ENCODE results near the gene KLHL7. TPM values are rescaled to one million over a fixed set of nuclear protein-coding genes. Genes with fewer than 3 reads are reported as not detected.
"Not testable (repeated sequence)": the region's sequence is repeated elsewhere in the genome, so short reads cannot be mapped to it uniquely, and the experiment has no call there.

KLHL7 gene
- total and polyA plus RNA-seq, 10 donors, result 8.8 to 31.6 (median 20.1) TPM

DNA sequence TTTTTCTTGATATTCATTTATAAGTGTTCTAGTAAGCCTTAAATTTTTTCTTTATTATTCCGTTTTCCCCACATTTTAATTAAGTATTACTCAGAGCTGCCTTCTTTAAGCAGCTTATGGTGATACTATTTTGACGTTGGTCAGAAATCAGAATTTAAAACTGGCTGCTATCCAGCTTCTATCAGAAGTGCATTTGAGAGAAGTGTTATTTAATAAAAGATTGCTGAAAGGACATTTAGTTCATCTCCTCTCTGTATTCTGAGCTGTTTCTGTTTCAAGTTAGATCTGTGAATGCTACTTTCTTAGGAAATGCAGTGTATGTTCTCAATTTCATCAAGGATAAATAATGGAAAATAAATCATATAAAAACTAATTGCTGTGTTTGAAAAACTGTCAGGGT is 17.4 kb downstream of the KLHL7 start:
- peaks cover 0 to 60% (median 26%) of the 10 kb centered on the region in 6 donors for H3K36me3 ChIP-seq
- 82 to 95% (median 86%) methylated on average over 2 of the region's 2 CpGs for WGBS, 5 donors
- H3K4me3 ChIP-seq, result no peak overlapping the region
- no peak overlapping the region for H3K27ac ChIP-seq
- intact Hi-C loops (cut with DNase I; ENCODE audit: low total_unique reads), result no loop called here
- DNase-seq, result no peak
- no peaks in the 10 kb centered on the region for H3K9me3 ChIP-seq
- no peaks in the 10 kb centered on the region for H3K4me1 ChIP-seq
- H3K27me3 ChIP-seq (replicated peaks in 1 of 7), result no peaks in the 10 kb centered on the region
- TF ChIP-seq, protein P1, sequence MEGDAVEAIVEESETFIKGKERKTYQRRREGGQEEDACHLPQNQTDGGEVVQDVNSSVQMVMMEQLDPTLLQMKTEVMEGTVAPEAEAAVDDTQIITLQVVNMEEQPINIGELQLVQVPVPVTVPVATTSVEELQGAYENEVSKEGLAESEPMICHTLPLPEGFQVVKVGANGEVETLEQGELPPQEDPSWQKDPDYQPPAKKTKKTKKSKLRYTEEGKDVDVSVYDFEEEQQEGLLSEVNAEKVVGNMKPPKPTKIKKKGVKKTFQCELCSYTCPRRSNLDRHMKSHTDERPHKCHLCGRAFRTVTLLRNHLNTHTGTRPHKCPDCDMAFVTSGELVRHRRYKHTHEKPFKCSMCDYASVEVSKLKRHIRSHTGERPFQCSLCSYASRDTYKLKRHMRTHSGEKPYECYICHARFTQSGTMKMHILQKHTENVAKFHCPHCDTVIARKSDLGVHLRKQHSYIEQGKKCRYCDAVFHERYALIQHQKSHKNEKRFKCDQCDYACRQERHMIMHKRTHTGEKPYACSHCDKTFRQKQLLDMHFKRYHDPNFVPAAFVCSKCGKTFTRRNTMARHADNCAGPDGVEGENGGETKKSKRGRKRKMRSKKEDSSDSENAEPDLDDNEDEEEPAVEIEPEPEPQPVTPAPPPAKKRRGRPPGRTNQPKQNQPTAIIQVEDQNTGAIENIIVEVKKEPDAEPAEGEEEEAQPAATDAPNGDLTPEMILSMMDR (IDR thresholded peaks at IDR 0.05 in 8 of 11, conservative IDR thresholded peaks at IDR 0.05 in 3 of 11), result no peak
- TF ChIP-seq POLR2AphosphoS5 (IDR thresholded peaks at IDR 0.05) (no peak), POLR2A (IDR thresholded peaks at IDR 0.05) (no peak)

DNA sequence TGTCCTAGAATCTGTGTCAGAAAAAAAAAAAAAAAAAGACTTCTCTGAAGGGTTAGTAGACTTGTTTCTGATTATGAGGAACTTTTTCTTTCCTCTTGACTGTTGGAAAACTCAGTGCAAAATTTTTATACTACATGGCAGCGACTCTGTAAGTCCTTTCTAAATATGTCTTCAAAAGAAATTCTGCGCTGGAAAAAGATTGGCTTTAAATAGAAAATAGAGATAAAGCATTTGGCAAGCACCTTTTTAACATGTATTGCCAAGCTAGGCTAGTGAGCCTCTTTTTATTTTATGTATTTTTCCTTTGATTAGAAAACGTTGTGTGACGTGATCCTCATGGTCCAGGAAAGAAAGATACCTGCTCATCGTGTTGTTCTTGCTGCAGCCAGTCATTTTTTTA is 17.9 kb downstream of the KLHL7 start:
- no peaks in the 10 kb centered on the region for H3K9me3 ChIP-seq
- TF ChIP-seq POLR2A (IDR thresholded peaks at IDR 0.05), result no peak
- TF ChIP-seq POLR2AphosphoS5 (IDR thresholded peaks at IDR 0.05), result no peak
- TF ChIP-seq, protein P1 (IDR thresholded peaks at IDR 0.05 in 8 of 11, conservative IDR thresholded peaks at IDR 0.05 in 3 of 11), result no peak
- WGBS, 5 donors, result 77 to 97% (median 88%) methylated on average over 5 of the region's 5 CpGs
- intact Hi-C loops (cut with DNase I; ENCODE audit: low total_unique reads), result no loop called here
- no peaks in the 10 kb centered on the region for H3K4me1 ChIP-seq
- H3K27ac ChIP-seq, result no peak overlapping the region
- no peak for DNase-seq
- no peaks in the 10 kb centered on the region for H3K27me3 ChIP-seq (replicated peaks in 1 of 7)
- no peak overlapping the region for H3K4me3 ChIP-seq
- peaks cover 0 to 64% (median 27%) of the 10 kb centered on the region in 6 donors for H3K36me3 ChIP-seq

DNA sequence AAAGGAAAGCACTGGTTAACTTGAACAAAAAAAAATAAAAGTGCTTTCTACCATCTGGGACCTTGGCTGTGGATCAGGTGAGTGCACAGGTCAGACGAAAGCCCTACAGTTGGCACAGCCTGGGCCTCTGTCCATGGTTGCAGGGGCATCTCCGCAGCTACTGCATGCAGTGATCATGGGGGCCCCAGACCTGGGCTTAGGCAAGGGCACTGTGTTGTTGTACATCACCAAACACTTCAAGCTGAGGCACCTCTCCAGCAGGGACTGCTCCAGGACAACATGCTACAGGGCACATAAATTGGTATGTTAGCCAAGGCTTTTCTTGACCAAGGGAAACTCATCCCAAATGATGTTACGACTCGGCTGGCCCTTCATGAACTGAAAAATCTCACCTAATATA is 23.5 kb downstream of the KLHL7 start:
- H3K9me3 ChIP-seq, result peaks cover 0 to 8% (median 5%) of the 10 kb centered on the region in 8 donors
- H3K27me3 ChIP-seq (replicated peaks in 1 of 7), result no peaks in the 10 kb centered on the region
- no peaks in the 10 kb centered on the region for H3K4me1 ChIP-seq
- peaks cover 2 to 77% (median 35%) of the 10 kb centered on the region in 6 donors for H3K36me3 ChIP-seq
- intact Hi-C loops (cut with DNase I; ENCODE audit: low total_unique reads), result no loop called here
- no peak overlapping the region for H3K4me3 ChIP-seq
- no peak for TF ChIP-seq POLR2A (IDR thresholded peaks at IDR 0.05)
- no peak for TF ChIP-seq POLR2AphosphoS5 (IDR thresholded peaks at IDR 0.05)
- TF ChIP-seq, protein P1 (IDR thresholded peaks at IDR 0.05 in 8 of 11, conservative IDR thresholded peaks at IDR 0.05 in 3 of 11), result no peak
- WGBS, 5 donors, result 73 to 94% (median 90%) methylated on average over 4 of the region's 4 CpGs
- H3K27ac ChIP-seq, result no peak overlapping the region
- DNase-seq, result no peak

DNA sequence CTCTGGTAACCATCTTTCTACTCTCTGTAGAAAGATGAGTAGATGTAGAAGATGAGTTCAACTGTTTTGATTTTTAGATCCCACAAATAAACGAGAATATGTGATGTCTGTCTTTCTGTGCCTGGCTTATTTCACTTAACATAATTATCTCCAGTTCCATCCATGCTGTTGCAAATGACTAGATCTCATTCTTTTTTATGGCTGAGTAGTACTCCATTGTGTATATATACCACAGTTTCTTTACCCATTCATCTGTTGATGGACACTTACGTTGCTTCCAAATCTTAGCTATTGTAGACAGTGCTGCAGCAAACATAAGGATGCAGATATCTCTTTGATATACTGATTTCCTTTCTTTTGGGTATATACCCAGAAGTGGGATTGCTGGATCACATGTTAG is 26.2 kb downstream of the KLHL7 start:
- H3K4me1 ChIP-seq; H3K27me3 ChIP-seq (replicated peaks in 1 of 7); H3K27ac ChIP-seq; H3K4me3 ChIP-seq; DNase-seq; H3K9me3 ChIP-seq; intact Hi-C loops (cut with DNase I; ENCODE audit: low total_unique reads): not testable (repeated sequence)
- 94 to 98% (median 95%) methylated on average over 2 of the region's 2 CpGs for WGBS, 5 donors
- peaks cover 2 to 51% (median 21%) of the 10 kb centered on the region in 6 donors for H3K36me3 ChIP-seq

DNA sequence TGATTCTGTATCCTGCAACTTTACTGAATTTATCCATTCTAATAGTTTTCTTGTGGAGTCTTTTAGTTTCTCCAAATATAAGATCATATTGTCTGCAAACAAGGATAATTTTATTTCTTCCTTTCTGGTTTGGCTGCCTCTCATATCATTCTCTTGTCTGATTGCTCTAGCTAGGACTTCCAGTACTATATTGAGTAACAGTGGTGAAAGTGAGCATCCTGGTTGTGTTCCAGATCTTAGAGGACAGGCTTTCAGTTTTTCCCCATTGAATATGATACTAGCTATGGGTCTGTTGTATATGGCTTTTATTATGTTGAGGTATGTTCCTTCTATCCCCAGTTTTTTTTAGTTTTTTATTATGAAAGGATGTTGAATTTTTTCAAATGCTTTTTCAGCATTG is 28.2 kb downstream of the KLHL7 start:
- Histone ChIP-seq H3K4me1 (no peaks in the 10 kb centered on the region), H3K9me3 (peaks cover 0 to 8% (median 5%) of the 10 kb centered on the region in 8 donors), H3K36me3 (peaks cover 2 to 32% (median 7%) of the 10 kb centered on the region in 6 donors), H3K27me3 (replicated peaks in 1 of 7) (no peaks in the 10 kb centered on the region), H3K27ac (no peak overlapping the region), H3K4me3 (no peak overlapping the region)
- TF ChIP-seq POLR2A (IDR thresholded peaks at IDR 0.05) (no peak), POLR2AphosphoS5 (IDR thresholded peaks at IDR 0.05) (no peak)
- TF ChIP-seq, protein P1 (IDR thresholded peaks at IDR 0.05 in 8 of 11, conservative IDR thresholded peaks at IDR 0.05 in 3 of 11), result no peak
- intact Hi-C loops (cut with DNase I; ENCODE audit: low total_unique reads), result no loop called here
- DNase-seq, result no peak
